HepG2 (cell line): ENCODE data around the gene WDR82. TPM values are rescaled to one million over a fixed set of nuclear protein-coding genes. Genes with fewer than 3 reads are reported as not detected.
A peak's percentile ranks its signal among the peaks of the same experiment; 100 is the strongest.

Experiments
- HNF1A ChIP-seq, 2 experiments: sonication (generic) in 1 of 2; formaldehyde crosslinking in 1 of 2; IDR thresholded peaks; 2 replicates each; pipeline versions ENCODE4 v1.4.0 to v1.6.1; 2016 to 2020; ENCODE audit warnings: borderline replicate concordance in 1 of 2, low read depth in 1 of 2, mild to moderate bottlenecking in 1 of 2, missing genetic modification reagents in 1 of 2
- KLF13 ChIP-seq: sonication (generic); formaldehyde crosslinking; IDR thresholded peaks from 2 replicates; pipeline ENCODE4 v1.4.0; 2020; ENCODE audit warnings: mild to moderate bottlenecking, missing genetic modification reagents
- MBNL3 ChIP-seq: fragments of 250-450 bp; sonication (Bioruptor Pico); conservative IDR thresholded peaks from 2 replicates; pipeline ENCODE4 v1.8.0; 2022; ENCODE audit warnings: mild to moderate bottlenecking, inconsistent platforms
- PATZ1 ChIP-seq: sonication (generic); formaldehyde crosslinking; IDR thresholded peaks from 2 replicates; pipeline ENCODE4 v1.4.0; 2020; ENCODE audit warnings: missing genetic modification reagents
- PAXIP1 ChIP-seq: sonication (generic); formaldehyde crosslinking; conservative IDR thresholded peaks from 2 replicates; pipeline ENCODE4 v1.4.0; 2020; ENCODE audit warnings: mild to moderate bottlenecking, missing genetic modification reagents, moderate library complexity
- TEAD3 ChIP-seq: optimal IDR thresholded peaks from 2 replicates; pipeline ENCODE3; 2016; ENCODE audit warnings: borderline replicate concordance
- ZNF263 ChIP-seq: sonication (generic); formaldehyde crosslinking; IDR thresholded peaks from 2 replicates; pipeline ENCODE4 v1.4.0; 2020; ENCODE audit warnings: missing genetic modification reagents
- ZNF737 ChIP-seq: sonication (generic); formaldehyde crosslinking; IDR thresholded peaks from 2 replicates; pipeline ENCODE4 v1.5.0; 2020; ENCODE audit warnings: missing genetic modification reagents, mild to moderate bottlenecking, borderline replicate concordance
- polyA plus RNA-seq, 8 experiments: library from polyadenylated mRNA; depleted of rRNA in 3 of 8; stranded (reverse) in 7 of 8; unstranded in 1 of 8; fragments of >200 nt; fragmentation: Illumina TruSeq in 4 of 8; extraction: Trizol in 4 of 8; gene quantifications; 2 replicates each; pipeline versions ENCODE4 v1.2.1 to v1.2.3, GENCODE V29; 2011 to 2016; ENCODE audit warnings: low read depth in 4 of 8, missing spikeins in 1 of 8, mixed read lengths in 1 of 8; ENCODE audit not compliant: insufficient read depth in 1 of 8
- total RNA-seq, 5 experiments: library from RNA; depleted of rRNA; stranded (reverse); fragments of >200 nt; fragmentation: Illumina TruSeq; extraction: Trizol; gene quantifications; 2 replicates each; pipeline ENCODE4 v1.2.3, GENCODE V29; 2016; ENCODE audit warnings: low read depth in 1 of 5

Gene WDR82
- total and polyA plus RNA-seq, 2 of the 13 experiments (the other 11 are each of a cell fraction or from before 2014, with no cell fraction given): 39.1 to 59.5 TPM

- TF ChIP-seq HNF1A (IDR thresholded peaks at IDR 0.05; ENCODE audit: low read depth) (no peak), HNF1A (CRISPR knock-in tag; IDR thresholded peaks at IDR 0.05; ENCODE audit: borderline replicate concordance) (0 out of 2 replicates have a peak, but pooled peaks have one; percentile 17), TEAD3 (CRISPR knock-in tag) (peak; percentile 27), PAXIP1 (no peak), PATZ1 (CRISPR knock-in tag) (peak; percentile 81), MBNL3 (no peak), ZNF737 (no peak), KLF13 (no peak), ZNF263 (peak; percentile 85)
Observed at GRCh38 chr3:52299879-52300611, 21.6 kb upstream of the WDR82 start (continued).
